Adrenal gland (tissue), 19 donors: ENCODE data around the gene AVPR1B. TPM values are rescaled to one million over a fixed set of nuclear protein-coding genes. Genes with fewer than 3 reads are reported as not detected.
A peak's percentile ranks its signal among the peaks of the same experiment; 100 is the strongest.

ENCODE experiments used
- DNase-seq, 7 donors: peaks; one replicate each; pipeline ENCODE4 v3.0.0-alpha.2; 2019 to 2020
- H3K27ac ChIP-seq, 5 donors: fragments of 200-600 bp; sonication (generic) in 4 of 5; 1 replicate in 3 of 5; 2 replicates in 2 of 5; pipeline versions ENCODE4 v1.5.1 to v1.8.0; 2016 to 2020; ENCODE audit warnings: mild to moderate bottlenecking in 1 of 5
- H3K27me3 ChIP-seq: fragments of 200-600 bp; 2 replicates; pipeline ENCODE4 v1.8.0; 2021
- H3K36me3 ChIP-seq, 2 donors: fragments of 200-600 bp; replicated peaks in 1 of 2; 1 replicate in 1 of 2; 2 replicates in 1 of 2; pipeline versions ENCODE4 v1.5.1 to v1.8.0; 2018 to 2022
- H3K4me1 ChIP-seq, 2 donors: fragments of 200-600 bp; replicated peaks in 1 of 2; 1 replicate in 1 of 2; 2 replicates in 1 of 2; pipeline versions ENCODE4 v1.5.1 to v1.8.0; 2018 to 2021
- H3K4me3 ChIP-seq, 4 donors: fragments of 200-600 bp; sonication (generic) in 3 of 4; one replicate each; pipeline ENCODE4 v1.5.1; 2016 to 2018
- H3K9me3 ChIP-seq, 3 donors: fragments of 200-600 bp; sonication (generic) in 1 of 3; replicated peaks in 1 of 3; 1 replicate in 2 of 3; 2 replicates in 1 of 3; pipeline versions ENCODE4 v1.5.1 to v1.8.0; 2016 to 2021
- POLR2A ChIP-seq, 2 donors: fragments of 450-650 bp; IDR thresholded peaks; one replicate each; pipeline ENCODE4 v1.6.1; 2017; ENCODE audit warnings: antibody characterized with exemption in 2 of 2, mild to moderate bottlenecking in 2 of 2, moderate library complexity in 1 of 2
- WGBS, 4 donors: extraction: QIAGEN DNeasy Blood & Tissue Kit in 2 of 4; methylation state at CpG; one replicate each; pipeline versions ENCODE4 v1.1.5 to v1.1.7; 2013 to 2017; 5-methylcytosine and 5-hydroxymethylcytosine counted together
- intact Hi-C, 2 donors: fragments of 100-400 bp; cut with DNase I; formaldehyde crosslinking; loops; one replicate each; pipeline versions ENCODE4 v1.14.1 to v1.15.0; 2022 to 2023
- long read RNA-seq, 10 donors: library from polyadenylated mRNA in 3 of 10; unstranded in 2 of 10; stranded (forward) in 1 of 10; transcript quantifications; one replicate each; pipeline ENCODE4 v2.0.0 and lab custom pipeline, GENCODE V29; 2021 to 2026
- polyA plus RNA-seq, 3 donors: library from polyadenylated mRNA; stranded (reverse); fragments of 200-250 nt in 2 of 3; fragments of 350-450 nt in 1 of 3; fragmentation: Illumina TruSeq in 1 of 3; extraction: RNeasy Lipid Tissue Mini Kit (QIAGEN cat#74804) in 1 of 3; gene quantifications; one replicate each; pipeline ENCODE4 v1.2.3, GENCODE V29; 2013 to 2014
- total RNA-seq, 9 donors: library from RNA; depleted of rRNA in 4 of 9; stranded (reverse); fragments of >200 nt in 4 of 9; fragments of 120-200 nt in 1 of 9; fragmentation: NEBNext Ultra II Directional in 1 of 9; extraction: Animal tissue kit (Norgen Biotek cat#: 25700) in 1 of 9; gene quantifications; one replicate each; pipeline versions ENCODE4 v1.1.0 to v1.2.4, GENCODE V29; 2013 to 2023
- TF ChIP-seq, protein P1 (sequence below), 6 experiments: fragments of 450-650 bp in 4 of 6; fragments of 200-600 bp in 2 of 6; sonication (generic) in 1 of 6; IDR thresholded peaks; 1 replicate in 5 of 6; 2 replicates in 1 of 6; pipeline versions ENCODE4 v1.5.1 to v1.8.0; 2016 to 2021; ENCODE audit warnings: antibody characterized with exemption in 6 of 6, mild to moderate bottlenecking in 2 of 6, moderate library complexity in 1 of 6
- donor health status: healthy with polysubstance abuse.
- donor health status: Bipolar disorder and iron deficiency.
- donor health status: DM: yes; HTN: yes; CAD: no.
- donor health status: DM: no; HTN: no; CAD: no.
- donor health status: DM: no; HTN: no; CAD: no.
- donor health status: DM: yes; HTN: yes; CAD: no.

Gene AVPR1B, protein sequence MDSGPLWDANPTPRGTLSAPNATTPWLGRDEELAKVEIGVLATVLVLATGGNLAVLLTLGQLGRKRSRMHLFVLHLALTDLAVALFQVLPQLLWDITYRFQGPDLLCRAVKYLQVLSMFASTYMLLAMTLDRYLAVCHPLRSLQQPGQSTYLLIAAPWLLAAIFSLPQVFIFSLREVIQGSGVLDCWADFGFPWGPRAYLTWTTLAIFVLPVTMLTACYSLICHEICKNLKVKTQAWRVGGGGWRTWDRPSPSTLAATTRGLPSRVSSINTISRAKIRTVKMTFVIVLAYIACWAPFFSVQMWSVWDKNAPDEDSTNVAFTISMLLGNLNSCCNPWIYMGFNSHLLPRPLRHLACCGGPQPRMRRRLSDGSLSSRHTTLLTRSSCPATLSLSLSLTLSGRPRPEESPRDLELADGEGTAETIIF
- total RNA-seq (not detected), polyA plus RNA-seq (not detected)
- long read RNA-seq, donor 1: 0 reads
- long read RNA-seq, donor 2: 0 reads
- long read RNA-seq, donor 3: 0 reads
- long read RNA-seq, donor 4: 0 reads
- long read RNA-seq, donor 5: 0 reads
- long read RNA-seq, donor 6: 0 reads
- long read RNA-seq, donor 7: 0 reads
- long read RNA-seq, donor 8: 0 reads
- long read RNA-seq, donor 9: 0 reads
- long read RNA-seq, donor 10: 0 reads

DNA sequence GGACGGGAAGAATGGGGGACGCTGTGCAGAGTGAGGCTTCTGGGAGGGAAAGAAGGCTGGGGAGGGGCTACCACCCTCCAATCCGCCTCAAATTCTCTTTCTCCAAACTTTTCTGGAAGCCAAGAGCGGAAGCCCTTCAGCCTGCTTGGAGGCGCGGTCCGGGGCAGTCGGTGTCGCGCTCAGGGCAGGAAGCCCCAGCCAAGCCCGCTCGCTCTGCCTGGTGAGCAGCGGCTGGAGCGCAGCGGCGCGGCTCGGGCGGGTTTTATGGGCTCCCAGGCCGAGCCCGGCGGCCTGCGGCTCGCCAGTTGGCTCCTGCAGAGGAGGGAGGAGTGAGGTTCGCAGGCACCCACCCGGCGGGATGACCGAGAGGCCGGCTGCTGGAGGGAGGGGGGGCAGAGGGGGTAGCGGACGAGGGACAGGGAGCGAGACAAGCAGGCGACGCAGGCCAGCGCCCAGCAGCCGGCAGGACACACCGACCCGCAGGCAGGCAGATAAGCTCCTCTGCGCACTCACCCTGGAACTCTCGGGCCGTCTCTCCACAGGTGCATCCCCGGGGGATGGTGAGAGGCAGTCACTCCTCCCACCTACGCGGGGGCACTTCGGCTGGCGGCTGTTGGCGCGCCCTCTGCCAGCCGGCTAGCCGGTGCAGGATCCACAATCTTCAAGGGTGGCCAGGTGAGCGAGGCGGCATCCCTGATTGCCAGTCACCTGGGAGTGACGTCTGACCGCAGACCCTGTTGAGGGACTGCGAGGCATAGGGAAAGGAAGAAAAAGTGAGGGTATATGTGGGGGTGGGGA, at the start of gene AVPR1B:
TSS of gene AVPR1B (minus strand) at position 238 of the 798 bp plus-strand sequence. CDS start 498 bp downstream, outside the sequence.
- Histone ChIP-seq H3K27ac (no peak within 1 kb of the TSS), H3K4me1 (peaks cover 0 to 10% of the 10 kb centered on the region in 2 donors), H3K9me3 (no peaks in the 10 kb centered on the region), H3K27me3 (peaks cover 6% of the 10 kb centered on the region), H3K36me3 (no peaks in the 10 kb centered on the region), H3K4me3 (peak within 1 kb of the TSS in 2 of 4 donors; percentile 1 to 48)
- 1 to 3% (median 2%) methylated on average over 12 to 55 of the region's 55 CpGs for WGBS, 4 donors
- intact Hi-C loops: loop anchor here in 1 of 2 donors (10.0 kb wide), 1 partner anchor 193 kb away; no protein-coding TSS in a partner anchor
- TF ChIP-seq POLR2A (IDR thresholded peaks at IDR 0.05): no peak
- TF ChIP-seq, protein P1, sequence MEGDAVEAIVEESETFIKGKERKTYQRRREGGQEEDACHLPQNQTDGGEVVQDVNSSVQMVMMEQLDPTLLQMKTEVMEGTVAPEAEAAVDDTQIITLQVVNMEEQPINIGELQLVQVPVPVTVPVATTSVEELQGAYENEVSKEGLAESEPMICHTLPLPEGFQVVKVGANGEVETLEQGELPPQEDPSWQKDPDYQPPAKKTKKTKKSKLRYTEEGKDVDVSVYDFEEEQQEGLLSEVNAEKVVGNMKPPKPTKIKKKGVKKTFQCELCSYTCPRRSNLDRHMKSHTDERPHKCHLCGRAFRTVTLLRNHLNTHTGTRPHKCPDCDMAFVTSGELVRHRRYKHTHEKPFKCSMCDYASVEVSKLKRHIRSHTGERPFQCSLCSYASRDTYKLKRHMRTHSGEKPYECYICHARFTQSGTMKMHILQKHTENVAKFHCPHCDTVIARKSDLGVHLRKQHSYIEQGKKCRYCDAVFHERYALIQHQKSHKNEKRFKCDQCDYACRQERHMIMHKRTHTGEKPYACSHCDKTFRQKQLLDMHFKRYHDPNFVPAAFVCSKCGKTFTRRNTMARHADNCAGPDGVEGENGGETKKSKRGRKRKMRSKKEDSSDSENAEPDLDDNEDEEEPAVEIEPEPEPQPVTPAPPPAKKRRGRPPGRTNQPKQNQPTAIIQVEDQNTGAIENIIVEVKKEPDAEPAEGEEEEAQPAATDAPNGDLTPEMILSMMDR (IDR thresholded peaks at IDR 0.05): no peak
- DNase-seq: peak in 4 of 7 donors; percentile 25 to 48 (median 44)

DNA sequence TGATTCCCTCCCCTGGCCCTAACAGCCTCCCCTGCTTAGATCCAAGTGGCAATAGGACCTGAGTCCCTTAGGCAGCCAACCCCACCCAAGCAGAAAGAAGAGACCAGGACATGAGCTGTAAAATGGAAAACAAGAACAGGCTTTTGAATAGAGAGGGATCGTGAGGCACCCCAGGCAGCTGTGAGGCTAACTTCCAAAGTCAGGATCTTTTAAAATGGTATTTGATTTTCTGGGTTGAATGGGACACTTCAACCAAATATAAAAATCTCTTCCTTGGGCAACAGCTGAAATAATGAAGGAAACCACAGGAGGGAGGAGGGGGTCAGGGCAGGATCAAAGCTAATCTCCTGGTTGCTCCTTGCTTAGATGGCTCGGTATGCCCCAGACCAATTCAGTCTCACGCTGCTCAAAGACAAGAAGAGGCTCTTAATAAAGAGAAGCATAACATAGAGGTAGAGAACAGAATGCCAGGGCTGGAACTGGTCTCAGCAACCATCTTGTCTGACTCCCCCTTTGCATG, 28.6 kb upstream of the AVPR1B start:
- WGBS, 4 donors: 62 to 90% (median 77%) methylated on average over 3 of the region's 3 CpGs
- Histone ChIP-seq H3K27me3 (no peaks in the 10 kb centered on the region), H3K4me3 (no peak overlapping the region), H3K9me3 (no peaks in the 10 kb centered on the region), H3K27ac (no peak overlapping the region), H3K36me3 (no peaks in the 10 kb centered on the region), H3K4me1 (no peaks in the 10 kb centered on the region)
- no peak for DNase-seq
- intact Hi-C loops: no loop called here
- TF ChIP-seq, protein P1 (IDR thresholded peaks at IDR 0.05): no peak
- TF ChIP-seq POLR2A (IDR thresholded peaks at IDR 0.05): no peak

DNA sequence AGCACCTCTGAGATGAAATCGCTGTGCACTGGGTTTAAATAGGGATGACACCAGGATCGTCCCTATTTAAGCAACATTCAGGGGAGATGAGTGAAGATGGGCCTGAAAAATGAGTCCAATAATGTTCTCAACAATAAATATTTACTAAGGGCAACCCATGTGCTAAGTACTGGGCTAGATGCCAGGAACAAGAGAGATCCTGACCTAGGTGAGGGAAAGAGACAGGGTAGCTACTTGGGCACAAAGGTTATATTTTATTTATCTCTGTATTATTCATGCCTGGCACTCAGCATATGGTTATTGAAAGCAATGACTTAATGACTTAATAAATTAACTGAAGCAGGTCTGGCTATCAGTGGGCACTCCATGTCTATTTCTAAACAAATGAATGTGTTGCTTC, 27.4 kb upstream of the AVPR1B start:
- no peak for DNase-seq
- no peaks in the 10 kb centered on the region for H3K9me3 ChIP-seq
- H3K27me3 ChIP-seq: no peaks in the 10 kb centered on the region
- H3K4me1 ChIP-seq: no peaks in the 10 kb centered on the region
- no peaks in the 10 kb centered on the region for H3K36me3 ChIP-seq
- no peak for TF ChIP-seq POLR2A (IDR thresholded peaks at IDR 0.05)
- TF ChIP-seq, protein P1 (IDR thresholded peaks at IDR 0.05): no peak
- WGBS, 4 donors: 76 to 86% (median 81%) methylated on average over 2 of the region's 2 CpGs
- no peak overlapping the region for H3K4me3 ChIP-seq
- no peak overlapping the region for H3K27ac ChIP-seq
- intact Hi-C loops: no loop called here
